ENCODE results near the gene C2CD4B.

The C2CD4B gene, protein sequence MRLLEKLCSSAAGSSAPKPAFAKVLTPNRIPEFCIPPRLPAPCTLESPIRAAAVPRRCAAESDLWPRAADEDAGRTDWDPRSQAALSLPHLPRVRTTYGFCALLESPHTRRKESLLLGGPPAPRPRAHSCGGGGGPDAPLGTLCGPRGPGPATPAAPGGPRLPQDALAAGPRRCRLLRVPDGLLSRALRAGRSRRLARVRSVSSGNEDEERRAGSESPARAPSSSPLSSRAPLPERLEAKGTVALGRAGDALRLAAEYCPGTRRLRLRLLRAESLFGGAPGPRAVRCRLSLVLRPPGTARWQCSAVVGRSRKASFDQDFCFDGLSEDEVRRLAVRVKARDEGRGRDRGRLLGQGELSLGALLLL

DNA sequence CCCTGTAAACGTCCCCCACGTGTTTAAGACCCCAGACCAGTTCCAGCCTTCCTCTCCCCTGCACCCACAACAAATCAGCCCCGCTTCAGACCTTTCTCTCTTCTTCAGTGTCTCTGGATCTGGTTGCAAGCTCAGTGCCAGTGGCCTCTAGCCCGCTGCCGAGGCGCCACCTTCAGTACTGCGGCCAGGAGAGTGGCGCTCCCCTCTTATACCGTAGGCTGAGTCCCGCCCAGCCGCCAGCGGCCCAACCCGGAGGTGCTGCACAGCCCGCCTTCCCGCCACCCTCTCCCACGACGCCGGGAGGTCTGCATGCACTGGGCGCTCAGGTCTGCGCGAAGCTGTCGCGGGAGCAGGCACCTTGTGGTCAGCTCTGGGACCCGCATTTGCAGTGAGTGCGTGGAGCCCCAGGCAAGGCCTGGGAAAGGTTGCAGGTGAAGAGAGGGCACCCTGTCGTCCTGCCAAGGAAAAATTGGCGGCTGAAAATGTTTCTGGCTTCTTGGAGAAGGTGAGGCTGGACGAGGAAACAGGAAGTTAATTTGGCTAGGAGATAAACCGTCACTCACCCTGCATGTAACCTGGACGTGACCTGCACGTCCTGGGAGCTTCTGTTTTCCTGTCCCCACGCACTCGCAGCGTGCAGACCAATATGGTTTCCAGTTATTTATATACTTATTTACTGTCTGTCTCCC lies at the start of gene C2CD4B:
Gene C2CD4B (minus strand): TSS at position 182 of the 689 bp plus-strand sequence. CDS start 301 bp downstream, outside the sequence.
- DNase-seq (ENCODE audit: low read depth), result no peak
- no peak for TF ChIP-seq CTCF (IDR thresholded peaks at IDR 0.05; ENCODE audit: control insufficient read depth, insufficient read depth, low read depth, low read length, missing control alignments)

GRCh38 chr15:62212741-62213140 lies 47.7 kb upstream of the C2CD4B start:
- no peak for DNase-seq (ENCODE audit: low read depth)
- no peak overlapping the region for H3K4me3 ChIP-seq (ENCODE audit: control insufficient read depth, low read depth, low read length)

More for the DNA sequence above, at the start of gene C2CD4B:
- H3K4me3 ChIP-seq (ENCODE audit: control insufficient read depth, low read depth, low read length), result no peak within 1 kb of the TSS

DNA sequence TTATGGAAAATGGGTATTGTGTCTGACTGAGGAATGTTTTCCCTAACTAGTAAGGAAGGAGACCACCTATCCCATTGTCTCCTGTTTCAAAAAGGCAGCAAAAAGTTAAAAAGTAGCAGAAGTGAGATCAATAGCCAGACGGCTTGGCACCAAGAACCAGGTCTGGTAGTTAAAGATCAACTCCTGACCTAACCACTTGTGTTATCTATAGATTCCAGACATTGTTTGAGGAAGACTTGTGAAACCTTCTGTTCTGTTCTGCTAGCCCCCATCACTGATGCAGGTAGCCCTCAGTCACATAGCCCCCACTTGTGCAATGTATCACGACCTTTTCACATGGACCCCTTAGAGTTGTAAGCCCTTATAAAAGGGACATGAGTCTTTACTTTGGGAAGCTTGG lies 46.3 kb upstream of the C2CD4B start:
- TF ChIP-seq CTCF (IDR thresholded peaks at IDR 0.05; ENCODE audit: control insufficient read depth, insufficient read depth, low read depth, low read length, missing control alignments), result no peak

More at GRCh38 chr15:62212741-62213140, 47.7 kb upstream of the C2CD4B start:
- TF ChIP-seq CTCF (IDR thresholded peaks at IDR 0.05; ENCODE audit: control insufficient read depth, insufficient read depth, low read depth, low read length, missing control alignments), result no peak

DNA sequence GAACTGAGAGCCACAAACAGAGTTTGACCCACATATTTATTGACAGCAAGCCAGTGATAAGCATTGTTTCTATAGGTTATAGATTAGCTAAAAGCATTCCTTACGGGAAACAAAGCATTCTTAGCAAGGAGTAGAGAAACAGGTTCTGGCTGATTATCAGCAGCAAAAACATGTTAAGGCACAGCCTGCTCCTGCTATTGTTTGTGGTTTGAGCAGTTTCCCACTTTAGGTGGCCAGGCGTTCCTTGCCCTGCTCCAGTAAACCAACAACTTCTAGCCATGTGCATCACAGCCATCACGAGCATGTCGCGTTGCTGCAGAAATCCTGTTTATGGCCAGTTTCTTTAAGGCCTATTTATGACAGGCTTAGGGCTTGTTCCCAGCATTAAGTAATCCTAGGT lies 44.7 kb upstream of the C2CD4B start:
- H3K4me3 ChIP-seq (ENCODE audit: control insufficient read depth, low read depth, low read length), result no peak overlapping the region
- DNase-seq (ENCODE audit: low read depth), result no peak
- TF ChIP-seq CTCF (IDR thresholded peaks at IDR 0.05; ENCODE audit: control insufficient read depth, insufficient read depth, low read depth, low read length, missing control alignments), result no peak

More for the DNA sequence above, 46.3 kb upstream of the C2CD4B start:
- no peak overlapping the region for H3K4me3 ChIP-seq (ENCODE audit: control insufficient read depth, low read depth, low read length)
- DNase-seq (ENCODE audit: low read depth), result no peak

DNA sequence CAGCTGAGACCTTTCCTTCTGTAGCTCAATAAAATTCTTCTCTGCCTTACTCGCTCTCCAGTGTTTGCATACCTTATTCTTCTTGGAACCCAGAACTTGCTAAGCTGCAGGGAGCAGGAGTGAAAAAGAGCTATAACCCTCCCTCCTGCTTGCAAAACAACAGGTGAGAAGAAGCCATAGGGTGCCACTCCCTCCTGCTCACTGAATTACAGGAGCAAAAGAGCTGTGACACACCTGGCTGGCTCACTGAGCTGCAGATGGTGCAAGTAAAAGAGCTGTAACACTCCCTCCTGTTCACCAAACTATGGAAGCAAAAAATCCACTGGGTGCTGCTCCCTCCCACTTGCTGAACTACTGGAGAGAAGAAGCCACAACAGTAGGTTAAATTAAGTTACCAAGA lies 44.2 kb upstream of the C2CD4B start:
- no peak overlapping the region for H3K4me3 ChIP-seq (ENCODE audit: control insufficient read depth, low read depth, low read length)
- DNase-seq (ENCODE audit: low read depth), result no peak
- no peak for TF ChIP-seq CTCF (IDR thresholded peaks at IDR 0.05; ENCODE audit: control insufficient read depth, insufficient read depth, low read depth, low read length, missing control alignments)

DNA sequence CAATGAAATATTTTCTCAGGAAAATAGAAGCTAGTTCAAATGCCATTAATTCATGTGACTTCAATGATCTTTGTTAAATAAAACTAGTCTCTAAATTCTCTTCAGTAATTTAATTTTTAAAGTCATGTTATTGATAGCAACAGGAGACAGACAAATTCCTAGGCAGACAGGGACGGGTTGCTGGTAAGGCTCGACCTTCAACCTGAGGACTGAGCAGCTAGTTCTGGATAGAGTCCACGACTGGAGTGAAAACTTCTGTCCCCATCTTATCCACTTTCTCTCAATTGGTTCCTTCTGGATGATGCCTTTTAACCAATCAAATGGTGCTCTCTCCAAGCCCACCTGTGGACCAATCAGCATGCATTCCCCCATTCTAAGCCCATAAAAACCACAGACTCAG lies 43.8 kb upstream of the C2CD4B start:
- no peak for TF ChIP-seq CTCF (IDR thresholded peaks at IDR 0.05; ENCODE audit: control insufficient read depth, insufficient read depth, low read depth, low read length, missing control alignments)
- no peak for DNase-seq (ENCODE audit: low read depth)
- H3K4me3 ChIP-seq (ENCODE audit: control insufficient read depth, low read depth, low read length), result no peak overlapping the region
